NCI-H2171 treated with DMSO at 0.1 percent for 48 hours (cell line): ENCODE measurements around the gene FUT7.
"Not testable (repeated sequence)": the region's sequence is repeated elsewhere in the genome, so short reads cannot be mapped to it uniquely, and the experiment has no call there.

Experiments
- DNase-seq: peaks from one replicate; lab custom pipeline; 2025; lab: John Stamatoyannopoulos, UW

The FUT7 gene

DNA sequence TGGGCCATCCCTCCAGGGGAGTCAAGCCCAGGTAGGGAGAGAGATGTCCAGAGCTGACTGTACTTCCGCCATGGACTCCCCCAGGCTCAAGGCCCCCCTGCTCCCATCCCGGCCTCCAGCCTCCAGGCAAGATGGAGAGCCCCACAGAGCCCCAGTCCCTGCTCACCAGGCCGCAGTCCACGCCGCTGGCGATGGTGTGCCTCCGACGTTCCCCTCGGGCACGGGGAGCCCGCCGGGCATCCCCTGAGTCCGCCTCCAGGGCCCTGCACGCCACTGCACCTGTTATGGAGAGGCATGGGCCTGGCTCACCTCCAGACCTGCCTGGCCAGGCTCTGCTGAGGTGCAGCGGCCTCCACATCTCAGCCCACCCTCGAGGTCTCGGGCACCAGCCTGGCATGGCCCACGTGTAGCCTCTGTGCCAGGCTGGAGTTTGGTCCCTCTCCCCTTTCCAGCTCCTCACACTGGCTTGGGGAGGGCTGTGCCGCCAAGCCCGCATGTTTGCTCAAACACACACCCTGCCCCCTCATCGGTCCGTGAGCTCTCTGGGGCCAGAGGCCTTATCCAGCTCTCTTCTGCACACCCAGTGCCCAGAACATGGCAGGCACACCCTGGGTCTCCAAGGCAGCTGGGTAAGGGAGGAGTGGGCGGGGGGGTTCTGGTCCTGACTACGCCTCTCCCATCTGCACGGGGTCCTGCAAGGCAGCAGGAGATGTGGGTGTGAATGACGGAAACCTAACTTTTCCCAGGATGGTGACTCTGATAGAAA is 34.4 kb upstream of the FUT7 start:
- no peak for DNase-seq

DNA sequence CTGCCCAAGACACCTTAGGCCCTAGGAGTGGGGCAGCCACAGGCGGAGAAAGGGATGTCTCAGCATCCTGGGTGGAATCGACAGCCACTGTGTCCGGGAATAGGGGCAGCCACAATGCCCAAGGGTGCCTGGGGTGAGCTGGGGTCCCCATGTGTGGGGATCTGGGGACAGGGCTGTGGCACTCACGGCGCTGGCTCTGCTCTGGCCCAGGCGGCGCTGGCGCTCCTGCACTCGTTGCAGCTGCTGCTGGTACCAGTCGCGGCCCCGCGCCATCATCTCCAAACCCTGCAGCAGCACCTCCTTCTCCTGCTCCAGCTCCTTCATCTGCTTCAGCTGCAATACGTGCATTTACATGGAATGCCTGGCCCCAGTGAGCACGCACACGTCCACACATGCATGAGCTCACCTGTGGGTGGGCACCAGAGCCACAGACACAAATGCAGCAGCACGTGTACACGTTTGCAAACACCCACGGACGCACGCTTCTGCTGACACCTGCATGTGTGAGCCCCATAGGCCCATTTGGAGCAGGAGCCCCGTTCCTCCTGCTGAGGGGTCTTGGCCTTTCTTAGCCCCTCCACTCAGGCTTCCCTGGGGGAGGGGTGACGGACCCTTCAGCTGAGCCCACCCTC is 33.6 kb upstream of the FUT7 start:
- no peak for DNase-seq

GRCh38 chr9:137064880-137065164 is 32.9 kb upstream of the FUT7 start:
- DNase-seq = no peak

GRCh38 chr9:137064027-137064879 is 32.4 kb upstream of the FUT7 start:
- DNase-seq = peak; percentile 31

DNA sequence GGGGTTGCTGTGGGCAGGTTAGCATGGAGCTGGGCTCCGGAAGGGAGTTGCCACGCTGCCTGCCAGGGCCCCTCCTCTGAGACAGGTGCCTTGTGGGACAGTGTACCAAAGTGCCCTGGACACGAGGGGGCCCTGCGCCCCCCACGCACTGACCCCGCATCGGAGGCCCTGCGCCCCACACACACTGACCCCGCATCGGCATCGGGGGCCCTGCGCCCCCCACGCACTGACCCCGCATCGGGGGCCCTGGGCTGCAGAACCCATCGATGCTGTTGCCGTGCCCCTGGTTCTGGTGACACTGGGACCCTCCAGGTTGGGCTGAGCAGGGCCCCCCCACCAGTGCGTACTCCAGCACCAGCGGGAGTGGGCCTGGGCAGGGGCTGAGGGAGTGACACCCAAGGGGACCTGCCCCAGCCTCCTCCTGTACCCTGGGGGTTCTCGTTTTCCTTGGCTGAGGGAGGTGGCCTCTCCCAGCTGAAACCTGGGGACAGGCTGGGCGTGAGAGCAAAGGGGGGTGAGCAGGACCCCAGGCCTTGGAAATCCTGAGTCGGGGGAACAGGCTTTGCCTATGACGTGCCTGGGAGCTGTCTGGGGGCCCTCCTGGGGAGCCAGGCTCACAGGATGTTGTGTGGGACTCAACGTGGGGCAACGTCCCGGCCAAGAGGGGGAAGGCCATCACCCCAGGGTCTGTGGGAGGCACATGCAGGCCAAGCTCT is 31.6 kb upstream of the FUT7 start:
- DNase-seq = no peak

DNA sequence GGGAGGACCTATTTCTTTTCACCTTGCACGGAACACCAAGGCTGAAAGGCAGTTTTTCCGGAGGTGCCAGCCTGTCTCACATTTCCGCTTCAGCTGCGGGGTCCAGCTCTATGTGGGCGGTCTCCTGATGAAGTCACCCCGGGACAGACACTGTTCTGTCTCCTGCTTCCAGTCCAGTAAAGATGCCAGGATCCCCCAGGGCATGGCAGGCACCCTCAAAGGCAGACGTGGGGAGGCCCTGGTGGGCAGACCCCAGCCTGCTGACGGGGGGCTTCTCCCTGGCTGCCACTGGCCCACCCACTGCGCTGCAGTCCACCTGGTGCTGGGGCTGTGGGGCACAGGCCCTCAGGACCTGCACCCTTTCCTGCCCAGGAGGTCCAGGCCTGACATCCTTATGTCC is 30.9 kb upstream of the FUT7 start:
- DNase-seq = not testable (repeated sequence)

GRCh38 chr9:137062384-137062783 is 30.5 kb upstream of the FUT7 start:
- DNase-seq = no peak

DNA sequence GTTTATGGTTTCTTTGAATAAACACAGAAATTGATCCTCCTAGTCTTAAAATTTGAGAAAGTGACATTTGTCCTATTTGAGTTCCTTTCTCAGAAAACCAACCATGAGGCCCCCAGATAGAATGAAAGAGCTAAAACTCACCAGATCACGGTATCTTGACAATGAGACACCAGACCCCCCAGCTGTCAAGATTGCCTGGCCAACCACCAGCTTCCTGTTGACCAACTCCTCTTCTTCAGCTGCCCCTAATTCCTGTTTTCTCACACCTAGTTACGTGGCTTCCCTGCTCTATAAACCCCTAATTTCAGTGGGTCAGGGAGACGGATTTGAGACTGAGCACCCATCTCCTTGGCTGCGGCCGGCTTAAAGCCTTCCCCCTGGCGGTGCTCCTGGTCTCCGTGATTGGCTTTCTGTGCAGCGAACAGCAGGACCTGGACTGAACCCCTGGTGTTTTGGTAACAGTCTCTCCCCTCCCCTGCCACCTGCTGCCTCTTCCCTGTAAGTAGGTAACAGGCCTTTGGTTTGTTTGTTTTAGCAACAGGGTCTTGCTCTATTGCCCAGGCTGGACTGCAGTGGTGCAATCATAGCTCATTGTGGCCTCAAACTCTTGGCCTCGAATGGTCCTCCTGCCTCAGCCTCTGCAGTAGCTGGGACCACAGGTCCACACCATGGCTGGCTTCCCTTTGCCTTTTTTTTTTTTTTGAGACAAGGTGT is 26.8 kb upstream of the FUT7 start:
- DNase-seq = peak; percentile 94

DNA sequence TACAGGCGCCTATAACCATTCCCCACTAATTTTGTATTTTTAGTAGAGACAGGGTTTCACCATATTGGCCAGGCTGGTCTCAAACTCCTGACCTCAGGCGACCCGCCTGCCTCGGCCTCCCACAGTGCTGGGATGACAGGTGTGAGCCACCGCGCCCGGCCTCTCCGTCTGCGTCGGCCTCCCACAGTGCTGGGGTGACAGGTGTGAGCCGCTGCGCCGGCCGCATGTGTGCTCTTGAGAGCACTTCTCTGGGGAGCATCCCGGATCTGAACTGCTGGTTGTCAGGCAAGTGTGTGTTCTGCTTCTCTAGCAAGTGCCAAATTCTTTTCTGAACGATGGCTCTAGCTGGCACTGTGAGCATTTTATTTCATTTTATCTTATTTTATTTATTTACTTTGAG is 25.7 kb upstream of the FUT7 start:
- DNase-seq = peak; percentile 95

GRCh38 chr9:137056739-137057415 is 25.0 kb upstream of the FUT7 start:
- peak; percentile 83 for DNase-seq

- DNase-seq = peak; percentile 18
Measured at GRCh38 chr9:137055385-137056364, 23.8 kb upstream of the FUT7 start.

DNA sequence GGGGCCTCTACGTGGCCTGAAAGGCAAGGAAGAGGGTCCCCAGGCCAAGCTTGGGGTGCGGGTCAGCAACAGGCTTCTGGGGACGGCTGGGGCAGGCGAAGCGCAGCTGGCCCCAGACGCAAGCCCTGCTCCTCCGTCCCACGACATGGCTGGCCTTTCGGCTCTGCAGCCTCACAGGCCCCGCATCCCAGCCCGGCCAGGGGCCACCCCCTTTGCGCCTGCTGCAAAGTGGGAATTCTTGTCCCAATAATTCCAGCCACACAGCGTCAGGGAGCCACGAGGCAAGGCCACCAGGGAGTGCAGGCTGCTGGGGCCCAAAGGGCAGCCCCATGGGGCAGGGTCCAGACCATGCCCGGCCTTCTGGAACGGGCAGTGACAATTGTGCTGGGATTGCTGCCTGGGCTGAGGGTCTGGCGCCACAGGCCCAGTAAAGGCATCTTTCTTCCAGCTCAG is 23.1 kb upstream of the FUT7 start:
- DNase-seq = no peak

- DNase-seq = peak; percentile 50
Measured at GRCh38 chr9:137053944-137054931, 22.4 kb upstream of the FUT7 start, which contains the start of gene ENTPD2. Gene ENTPD2 (minus strand): TSS chr9:137054061. CDS start chr9:137053997, 64 bp downstream.

- DNase-seq = no peak
Measured at GRCh38 chr9:137052998-137053943, 21.4 kb upstream of the FUT7 start.

DNA sequence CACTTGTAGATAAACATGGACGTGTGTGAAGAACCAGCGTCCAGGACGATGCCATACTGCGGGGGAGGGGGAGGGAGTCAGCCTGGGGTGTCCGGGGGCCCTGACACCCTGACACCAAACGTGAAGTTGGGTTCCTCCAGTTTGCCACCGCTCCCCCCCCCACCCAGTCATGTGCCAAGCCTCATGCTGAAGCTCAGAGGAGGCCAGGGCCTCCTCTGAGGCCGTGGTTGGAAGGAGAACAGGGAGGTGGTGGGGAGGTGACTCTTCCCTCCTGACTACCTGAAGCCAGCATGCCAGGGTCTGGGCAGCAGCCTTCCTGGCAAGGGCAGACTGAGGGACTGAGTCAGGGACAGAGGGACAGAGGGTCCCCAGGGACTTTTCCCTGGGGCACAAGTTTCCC is 20.4 kb upstream of the FUT7 start:
- no peak for DNase-seq

GRCh38 chr9:137051145-137051724 is 19.3 kb upstream of the FUT7 start:
- DNase-seq = no peak

GRCh38 chr9:137050570-137050969 is 18.7 kb upstream of the FUT7 start:
- DNase-seq = no peak
